ENCODE results near the gene GRM4.
"Not testable (repeated sequence)": the region's sequence is repeated elsewhere in the genome, so short reads cannot be mapped to it uniquely, and the experiment has no call there.

The GRM4 gene

GRCh38 chr6:34146021-34146782, at the start of gene GRM4:
GRM4 (minus strand) TSS chr6:34146087; CDS start chr6:34133496, 12,591 bp downstream.
- H3K27ac ChIP-seq = no peak within 1 kb of the TSS
- no peaks in the 10 kb centered on the region for H3K9me3 ChIP-seq
- TF ChIP-seq, protein P1, sequence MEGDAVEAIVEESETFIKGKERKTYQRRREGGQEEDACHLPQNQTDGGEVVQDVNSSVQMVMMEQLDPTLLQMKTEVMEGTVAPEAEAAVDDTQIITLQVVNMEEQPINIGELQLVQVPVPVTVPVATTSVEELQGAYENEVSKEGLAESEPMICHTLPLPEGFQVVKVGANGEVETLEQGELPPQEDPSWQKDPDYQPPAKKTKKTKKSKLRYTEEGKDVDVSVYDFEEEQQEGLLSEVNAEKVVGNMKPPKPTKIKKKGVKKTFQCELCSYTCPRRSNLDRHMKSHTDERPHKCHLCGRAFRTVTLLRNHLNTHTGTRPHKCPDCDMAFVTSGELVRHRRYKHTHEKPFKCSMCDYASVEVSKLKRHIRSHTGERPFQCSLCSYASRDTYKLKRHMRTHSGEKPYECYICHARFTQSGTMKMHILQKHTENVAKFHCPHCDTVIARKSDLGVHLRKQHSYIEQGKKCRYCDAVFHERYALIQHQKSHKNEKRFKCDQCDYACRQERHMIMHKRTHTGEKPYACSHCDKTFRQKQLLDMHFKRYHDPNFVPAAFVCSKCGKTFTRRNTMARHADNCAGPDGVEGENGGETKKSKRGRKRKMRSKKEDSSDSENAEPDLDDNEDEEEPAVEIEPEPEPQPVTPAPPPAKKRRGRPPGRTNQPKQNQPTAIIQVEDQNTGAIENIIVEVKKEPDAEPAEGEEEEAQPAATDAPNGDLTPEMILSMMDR (IDR thresholded peaks at IDR 0.05) = no peak
- no peak within 1 kb of the TSS for H3K4me3 ChIP-seq (ENCODE audit: low read depth in 1 of 2, low read length in 1 of 2)
- H3K27me3 ChIP-seq = peaks cover 100% of the 10 kb centered on the region
- H3K4me1 ChIP-seq (ENCODE audit: control insufficient read depth in 1 of 2, insufficient read depth in 1 of 2, low read depth in 1 of 2, low read length in 1 of 2) = no peaks in the 10 kb centered on the region
- H3K36me3 ChIP-seq = no peaks in the 10 kb centered on the region

DNA sequence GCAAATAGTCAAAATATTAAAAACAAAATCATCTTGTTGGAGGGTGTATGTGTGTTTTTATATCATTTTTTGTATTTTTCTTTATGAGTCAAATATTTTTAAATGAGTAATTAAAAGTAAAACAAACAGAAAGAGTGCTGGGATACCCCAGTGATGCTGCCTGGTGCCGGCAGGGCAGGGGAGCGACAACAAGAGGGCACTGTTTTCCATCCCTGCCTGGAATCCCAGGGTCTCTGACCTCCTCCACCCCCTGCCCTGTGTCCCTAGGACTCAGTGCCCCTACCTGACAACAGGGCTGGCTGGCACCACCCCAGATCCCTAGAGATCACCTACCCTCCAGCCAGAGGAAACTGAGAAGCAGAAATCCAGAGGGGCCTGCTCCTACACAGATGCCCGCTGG, 48.9 kb upstream of the GRM4 start:
- H3K27me3 ChIP-seq = peaks cover 15% of the 10 kb centered on the region
- no peaks in the 10 kb centered on the region for H3K36me3 ChIP-seq
- H3K27ac ChIP-seq = no peak overlapping the region
- H3K4me1 ChIP-seq (ENCODE audit: control insufficient read depth in 1 of 2, insufficient read depth in 1 of 2, low read depth in 1 of 2, low read length in 1 of 2) = peaks cover 9 to 11% of the 10 kb centered on the region in 2 experiments
- H3K9me3 ChIP-seq = no peaks in the 10 kb centered on the region
- H3K4me3 ChIP-seq (ENCODE audit: low read depth in 1 of 2, low read length in 1 of 2) = no peak overlapping the region
- TF ChIP-seq, protein P1 (IDR thresholded peaks at IDR 0.05) = no peak

DNA sequence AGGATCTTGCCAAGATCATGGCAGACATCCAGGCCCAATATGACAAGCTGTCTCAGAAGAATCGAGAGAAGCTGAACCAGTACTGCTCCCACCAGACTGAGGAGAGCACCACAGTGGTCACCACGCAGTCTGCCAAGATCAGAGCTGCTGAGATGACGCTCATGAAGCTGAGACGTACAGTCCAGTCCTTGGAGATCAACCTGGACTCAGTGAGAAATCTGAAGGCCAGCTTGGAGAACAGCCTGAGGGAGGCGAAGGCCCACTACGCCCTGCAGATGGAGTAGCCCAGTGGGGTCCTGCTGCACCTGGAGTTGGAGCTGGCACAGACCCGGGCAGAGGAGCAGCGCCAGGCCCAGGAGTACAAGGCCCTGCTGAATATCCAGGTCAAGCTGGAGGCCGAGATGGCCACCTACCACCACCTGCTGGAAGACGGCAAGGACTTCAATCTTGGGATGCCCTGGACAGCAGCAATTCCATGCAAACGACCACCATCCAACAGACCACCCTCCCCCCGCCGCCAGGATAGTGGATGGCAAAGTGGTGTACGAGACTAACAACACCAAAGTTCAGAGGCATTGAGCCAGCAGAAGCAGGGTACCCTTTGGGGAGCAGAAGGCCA, 44.7 kb upstream of the GRM4 start:
- H3K27ac ChIP-seq = no peak overlapping the region
- TF ChIP-seq, protein P1 (IDR thresholded peaks at IDR 0.05) = no peak

GRCh38 chr6:34189806-34190503, 44.1 kb upstream of the GRM4 start:
- H3K4me3 ChIP-seq (ENCODE audit: low read depth in 1 of 2, low read length in 1 of 2) = no peak overlapping the region
- no peaks in the 10 kb centered on the region for H3K9me3 ChIP-seq
- no peak overlapping the region for H3K27ac ChIP-seq
- no peaks in the 10 kb centered on the region for H3K27me3 ChIP-seq
- TF ChIP-seq, protein P1 (IDR thresholded peaks at IDR 0.05) = no peak
- no peaks in the 10 kb centered on the region for H3K4me1 ChIP-seq (ENCODE audit: control insufficient read depth in 1 of 2, insufficient read depth in 1 of 2, low read depth in 1 of 2, low read length in 1 of 2)
- H3K36me3 ChIP-seq = no peaks in the 10 kb centered on the region

More for the DNA sequence above, 44.7 kb upstream of the GRM4 start:
- H3K4me3 ChIP-seq (ENCODE audit: low read depth in 1 of 2, low read length in 1 of 2) = no peak overlapping the region
- H3K9me3 ChIP-seq = no peaks in the 10 kb centered on the region
- no peaks in the 10 kb centered on the region for H3K36me3 ChIP-seq
- H3K4me1 ChIP-seq (ENCODE audit: control insufficient read depth in 1 of 2, insufficient read depth in 1 of 2, low read depth in 1 of 2, low read length in 1 of 2) = no peaks in the 10 kb centered on the region
- H3K27me3 ChIP-seq = no peaks in the 10 kb centered on the region

DNA sequence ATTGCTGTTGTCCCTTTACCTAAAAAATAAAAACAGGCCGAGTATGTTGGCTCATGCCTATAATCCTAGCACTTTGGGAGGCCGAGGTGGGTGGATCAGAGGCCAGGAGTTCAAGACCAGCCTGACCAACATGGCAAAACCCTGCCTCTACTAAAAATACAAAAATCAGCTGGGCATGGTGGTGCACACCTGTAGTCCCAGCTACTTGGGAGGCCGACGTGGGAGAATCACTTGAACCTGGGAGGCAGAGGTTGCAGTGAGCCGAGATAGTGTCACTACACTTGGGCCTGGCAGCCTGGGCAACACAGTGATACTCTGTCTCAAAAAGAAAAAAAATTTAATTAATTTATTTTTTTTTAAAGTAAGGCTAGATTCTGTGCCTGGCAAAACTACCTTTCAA, 38.8 kb upstream of the GRM4 start:
- not testable (repeated sequence) for H3K27ac ChIP-seq, H3K36me3 ChIP-seq, H3K9me3 ChIP-seq

More for the DNA sequence above, 38.8 kb upstream of the GRM4 start:
- H3K27me3 ChIP-seq; H3K4me3 ChIP-seq (ENCODE audit: low read depth in 1 of 2, low read length in 1 of 2): not testable (repeated sequence)
- H3K4me1 ChIP-seq (ENCODE audit: control insufficient read depth in 1 of 2, insufficient read depth in 1 of 2, low read depth in 1 of 2, low read length in 1 of 2) = peaks cover 9 to 16% of the 10 kb centered on the region in 2 experiments

All from neutrophil (primary cell).